ENCODE results near the gene TGFBR3L. TPM values are rescaled to one million over a fixed set of nuclear protein-coding genes. Genes with fewer than 3 reads are reported as not detected.
"Not testable (repeated sequence)": the region's sequence is repeated elsewhere in the genome, so short reads cannot be mapped to it uniquely, and the experiment has no call there.

Gene TGFBR3L
- total RNA-seq, 1 donor, result 0.10 TPM

- not testable (repeated sequence) for H3K4me3 ChIP-seq (ENCODE audit: low read length); H3K9me3 ChIP-seq (ENCODE audit: low read depth, low read length); H3K27me3 ChIP-seq (ENCODE audit: insufficient read depth, low read length); H3K4me1 ChIP-seq (ENCODE audit: insufficient read depth, low read length)
Observed at GRCh38 chr19:7961082-7961481, 46.5 kb downstream of the TGFBR3L start.

GRCh38 chr19:7961920-7962626, 47.4 kb downstream of the TGFBR3L start:
- H3K4me1 ChIP-seq (ENCODE audit: insufficient read depth, low read length), result no peaks in the 10 kb centered on the region
- no peaks in the 10 kb centered on the region for H3K9me3 ChIP-seq (ENCODE audit: low read depth, low read length)
- no peaks in the 10 kb centered on the region for H3K27me3 ChIP-seq (ENCODE audit: insufficient read depth, low read length)
- no peak overlapping the region for H3K4me3 ChIP-seq (ENCODE audit: low read length)

GRCh38 chr19:7962644-7963268, 48.1 kb downstream of the TGFBR3L start:
- no peak overlapping the region for H3K4me3 ChIP-seq (ENCODE audit: low read length)
- H3K9me3 ChIP-seq (ENCODE audit: low read depth, low read length), result no peaks in the 10 kb centered on the region
- H3K4me1 ChIP-seq (ENCODE audit: insufficient read depth, low read length), result no peaks in the 10 kb centered on the region
- H3K27me3 ChIP-seq (ENCODE audit: insufficient read depth, low read length), result no peaks in the 10 kb centered on the region

GRCh38 chr19:7963566-7963965, 48.9 kb downstream of the TGFBR3L start:
- Histone ChIP-seq H3K4me3 (ENCODE audit: low read length) (no peak overlapping the region), H3K4me1 (ENCODE audit: insufficient read depth, low read length) (no peaks in the 10 kb centered on the region), H3K9me3 (ENCODE audit: low read depth, low read length) (no peaks in the 10 kb centered on the region), H3K27me3 (ENCODE audit: insufficient read depth, low read length) (no peaks in the 10 kb centered on the region)

GRCh38 chr19:7965259-7965841, 50.7 kb downstream of the TGFBR3L start:
- H3K4me1 ChIP-seq (ENCODE audit: insufficient read depth, low read length), result no peaks in the 10 kb centered on the region
- H3K27me3 ChIP-seq (ENCODE audit: insufficient read depth, low read length), result no peaks in the 10 kb centered on the region
- no peak overlapping the region for H3K4me3 ChIP-seq (ENCODE audit: low read length)
- no peaks in the 10 kb centered on the region for H3K9me3 ChIP-seq (ENCODE audit: low read depth, low read length)

- no peaks in the 10 kb centered on the region for H3K27me3 ChIP-seq (ENCODE audit: insufficient read depth, low read length)
- no peaks in the 10 kb centered on the region for H3K9me3 ChIP-seq (ENCODE audit: low read depth, low read length)
- H3K4me1 ChIP-seq (ENCODE audit: insufficient read depth, low read length), result no peaks in the 10 kb centered on the region
- no peak overlapping the region for H3K4me3 ChIP-seq (ENCODE audit: low read length)
Observed at GRCh38 chr19:7965921-7966665, 51.5 kb downstream of the TGFBR3L start.

- H3K4me1 ChIP-seq (ENCODE audit: insufficient read depth, low read length), result no peaks in the 10 kb centered on the region
- no peaks in the 10 kb centered on the region for H3K27me3 ChIP-seq (ENCODE audit: insufficient read depth, low read length)
- H3K4me3 ChIP-seq (ENCODE audit: low read length), result no peak overlapping the region
- no peaks in the 10 kb centered on the region for H3K9me3 ChIP-seq (ENCODE audit: low read depth, low read length)
Observed at GRCh38 chr19:7968008-7968795, 53.6 kb downstream of the TGFBR3L start.

Other genes with a start within 250 kb of the TGFBR3L start
- gene RETN, start 245.8 kb upstream of the TGFBR3L start, total RNA-seq, result 47.2 TPM
- gene MCEMP1, start 237.7 kb upstream of the TGFBR3L start, total RNA-seq, result 1.8 TPM
- gene TRAPPC5, start 234.0 kb upstream of the TGFBR3L start, total RNA-seq, result 25.5 TPM
- gene FCER2, start 212.7 kb upstream of the TGFBR3L start, total RNA-seq, result 25.4 TPM
- gene CLEC4G, start 182.7 kb upstream of the TGFBR3L start, total RNA-seq, result 0.63 TPM
- 0.21 TPM for gene CD209, start 167.3 kb upstream of the TGFBR3L start, total RNA-seq
- not detected for gene CLEC4M, start 151.6 kb upstream of the TGFBR3L start, total RNA-seq
- 17.2 TPM for gene EVI5L, start 84.6 kb upstream of the TGFBR3L start, total RNA-seq
- gene PRR36, start 40.4 kb upstream of the TGFBR3L start, total RNA-seq, result 0.10 TPM
- not detected for gene LRRC8E, start 26.3 kb upstream of the TGFBR3L start, total RNA-seq
- 23.2 TPM for gene MAP2K7, start 11.0 kb upstream of the TGFBR3L start, total RNA-seq
- 8.6 TPM for gene SNAPC2, start 5.5 kb downstream of the TGFBR3L start, total RNA-seq
- gene CTXN1, start 11.3 kb downstream of the TGFBR3L start, total RNA-seq, result not detected
- gene TIMM44, start 28.8 kb downstream of the TGFBR3L start, total RNA-seq, result 34.2 TPM
- 9.2 TPM for gene ELAVL1, start 90.8 kb downstream of the TGFBR3L start, total RNA-seq
- not detected for gene CCL25, start 137.9 kb downstream of the TGFBR3L start, total RNA-seq
- gene FBN3, start 234.8 kb downstream of the TGFBR3L start, total RNA-seq, result not detected